22Rv1 (cell line): ENCODE measurements around the gene CCL25.

Source experiments
- H3K27ac ChIP-seq: fragments of 450-650 bp; 2 replicates; pipeline ENCODE4 v1.5.1; 2017
- CTCF ChIP-seq: fragments of 450-650 bp; IDR thresholded peaks from 2 replicates; pipeline ENCODE4 v1.5.1; 2017; ENCODE audit warnings: mild to moderate bottlenecking
- ZFX ChIP-seq: fragments of 450-650 bp; IDR thresholded peaks from 2 replicates; pipeline ENCODE4 v1.6.1; 2017; ENCODE audit warnings: antibody characterized with exemption, borderline replicate concordance

CCL25 gene

GRCh38 chr19:8109455-8109854, 56.9 kb downstream of the CCL25 start:
- no peak for TF ChIP-seq ZFX
- no peak for TF ChIP-seq CTCF
- H3K27ac ChIP-seq = no peak overlapping the region

GRCh38 chr19:8109890-8110662, 57.5 kb downstream of the CCL25 start:
- no peak overlapping the region for H3K27ac ChIP-seq
- TF ChIP-seq CTCF (no peak), ZFX (no peak)

- TF ChIP-seq CTCF (no peak), ZFX (no peak)
- no peak overlapping the region for H3K27ac ChIP-seq
Measured at GRCh38 chr19:8110931-8111330, 58.4 kb downstream of the CCL25 start.

- no peak overlapping the region for H3K27ac ChIP-seq
- no peak for TF ChIP-seq CTCF
- TF ChIP-seq ZFX = no peak
Measured at GRCh38 chr19:8111376-8111775, 58.8 kb downstream of the CCL25 start.
